Suprapubic skin (tissue), 3 donors: ENCODE results near the gene TSHZ2.

Experiments
- POLR2A ChIP-seq, 2 donors: fragments of 450-650 bp; IDR thresholded peaks; one replicate each; pipeline ENCODE4 v1.6.1; 2017; ENCODE audit warnings: antibody characterized with exemption in 2 of 2, mild to moderate bottlenecking in 2 of 2, moderate library complexity in 2 of 2
- TF ChIP-seq, protein P1 (sequence below), 2 donors: fragments of 200-600 bp in 1 of 2; fragments of 450-650 bp in 1 of 2; sonication (generic) in 1 of 2; IDR thresholded peaks; one replicate each; pipeline ENCODE4 v1.5.1; 2016 to 2019; ENCODE audit warnings: antibody characterized with exemption in 2 of 2, mild to moderate bottlenecking in 1 of 2, moderate library complexity in 1 of 2

DNA sequence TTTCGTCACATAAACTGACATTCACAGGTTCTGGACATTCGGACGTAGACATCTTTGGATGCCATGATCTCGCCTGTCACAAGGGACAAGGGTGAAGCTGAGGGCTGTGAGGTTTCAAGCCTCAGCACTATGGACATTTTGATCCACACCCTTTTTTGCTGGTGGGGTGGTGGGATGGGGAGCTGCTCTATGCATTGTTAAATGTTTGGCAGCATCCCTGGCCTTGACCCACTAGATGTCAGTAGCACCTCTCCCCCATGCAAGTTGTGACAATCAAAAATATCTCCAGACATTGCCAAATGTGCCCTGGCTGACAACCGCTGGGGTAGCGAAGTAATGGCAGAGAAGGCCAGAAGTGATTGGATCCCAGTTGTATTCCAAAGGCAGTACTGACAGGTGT is 229.4 kb downstream of the TSHZ2 start:
- TF ChIP-seq, protein P1, sequence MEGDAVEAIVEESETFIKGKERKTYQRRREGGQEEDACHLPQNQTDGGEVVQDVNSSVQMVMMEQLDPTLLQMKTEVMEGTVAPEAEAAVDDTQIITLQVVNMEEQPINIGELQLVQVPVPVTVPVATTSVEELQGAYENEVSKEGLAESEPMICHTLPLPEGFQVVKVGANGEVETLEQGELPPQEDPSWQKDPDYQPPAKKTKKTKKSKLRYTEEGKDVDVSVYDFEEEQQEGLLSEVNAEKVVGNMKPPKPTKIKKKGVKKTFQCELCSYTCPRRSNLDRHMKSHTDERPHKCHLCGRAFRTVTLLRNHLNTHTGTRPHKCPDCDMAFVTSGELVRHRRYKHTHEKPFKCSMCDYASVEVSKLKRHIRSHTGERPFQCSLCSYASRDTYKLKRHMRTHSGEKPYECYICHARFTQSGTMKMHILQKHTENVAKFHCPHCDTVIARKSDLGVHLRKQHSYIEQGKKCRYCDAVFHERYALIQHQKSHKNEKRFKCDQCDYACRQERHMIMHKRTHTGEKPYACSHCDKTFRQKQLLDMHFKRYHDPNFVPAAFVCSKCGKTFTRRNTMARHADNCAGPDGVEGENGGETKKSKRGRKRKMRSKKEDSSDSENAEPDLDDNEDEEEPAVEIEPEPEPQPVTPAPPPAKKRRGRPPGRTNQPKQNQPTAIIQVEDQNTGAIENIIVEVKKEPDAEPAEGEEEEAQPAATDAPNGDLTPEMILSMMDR (IDR thresholded peaks at IDR 0.05), result no peak
- TF ChIP-seq POLR2A (IDR thresholded peaks at IDR 0.05), result no peak
